Hematopoietic multipotent progenitor cell treated with erythropoietin and hydrocortisone succinate and interleukin-3 and kit ligand, for 8 days (in vitro differentiated cells): ENCODE results near the gene CENPP.
A peak's percentile ranks its signal among the peaks of the same experiment; 100 is the strongest.

Source experiments
- DNase-seq: peaks from one replicate; pipeline ENCODE4 v3.0.0-alpha.2; 2015

The CENPP gene

DNA sequence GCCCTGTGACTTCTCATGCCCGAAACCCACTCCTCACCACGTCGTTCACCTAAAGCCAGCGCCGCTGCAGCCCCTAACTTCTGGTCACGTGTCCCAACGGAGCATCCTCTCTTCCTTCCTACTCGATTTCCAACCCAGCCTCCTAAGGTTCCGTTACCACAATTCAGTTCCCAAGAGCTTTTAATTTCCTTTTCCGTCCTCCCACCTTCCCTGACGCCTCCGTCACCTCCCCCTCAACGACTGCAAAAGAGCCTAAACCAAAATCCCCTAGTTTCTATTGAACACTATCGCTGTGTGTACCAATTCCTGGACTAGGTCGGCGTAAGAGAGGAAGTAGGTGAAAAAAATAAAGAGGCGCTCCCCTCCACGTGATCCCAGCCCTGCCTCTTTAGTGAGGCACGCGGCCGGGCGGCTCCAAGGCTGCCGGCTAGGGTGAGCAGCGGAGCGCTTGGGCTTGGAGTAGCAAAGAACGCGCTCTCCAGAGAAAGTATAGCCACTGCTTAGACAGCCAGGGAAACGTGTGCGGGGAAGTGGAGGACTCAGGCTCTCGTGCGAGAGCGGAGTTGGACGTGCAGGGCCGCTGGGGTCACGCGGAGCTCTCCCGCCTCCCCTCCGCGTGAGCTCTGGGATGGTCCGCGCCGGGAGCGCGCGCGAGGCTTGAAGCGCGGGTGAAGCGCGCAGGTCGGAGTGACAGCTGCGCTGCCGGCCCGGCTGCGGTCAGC lies at the start of gene CENPP, which contains the start of gene NOL8:
CENPP (plus strand) TSS at position 685 of the 722 bp plus-strand sequence.
NOL8 (minus strand) TSS at position 82 of the 722 bp plus-strand sequence. CDS start 1,189 bp downstream, outside the sequence.
- peak; percentile 94 for DNase-seq

DNA sequence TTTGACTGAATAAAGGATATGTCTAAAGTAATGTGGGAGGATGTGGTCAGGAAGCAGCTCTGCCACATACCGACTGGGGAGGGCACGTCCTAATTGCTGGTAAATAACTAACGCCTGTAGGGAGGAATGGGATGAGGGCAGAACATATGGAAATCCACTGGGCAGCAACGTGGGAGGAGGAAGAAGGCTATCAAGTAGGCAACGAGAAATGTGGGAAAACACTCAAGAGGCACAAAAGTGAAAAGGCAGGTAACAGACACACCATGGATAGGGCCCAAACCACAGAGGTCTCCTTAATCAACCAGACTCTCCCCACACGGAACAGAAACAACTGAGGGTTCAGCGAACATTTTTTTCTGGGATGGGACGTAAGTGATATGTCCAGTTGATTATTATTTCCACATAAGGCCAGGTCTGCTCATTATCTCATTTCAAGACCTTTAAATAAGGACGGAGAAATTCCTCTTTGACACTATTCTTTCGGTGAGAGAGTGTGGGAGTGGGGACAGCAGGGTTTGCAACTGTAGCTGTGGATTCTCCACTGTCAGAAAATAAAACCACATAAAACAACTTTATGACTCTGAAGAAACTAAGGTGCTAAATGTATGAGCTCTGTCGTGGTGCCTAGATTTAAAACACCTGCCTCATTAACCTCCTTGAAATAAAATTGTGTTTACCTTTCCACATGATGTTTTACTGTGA lies 49.3 kb upstream of the CENPP start:
- DNase-seq = no peak

DNA sequence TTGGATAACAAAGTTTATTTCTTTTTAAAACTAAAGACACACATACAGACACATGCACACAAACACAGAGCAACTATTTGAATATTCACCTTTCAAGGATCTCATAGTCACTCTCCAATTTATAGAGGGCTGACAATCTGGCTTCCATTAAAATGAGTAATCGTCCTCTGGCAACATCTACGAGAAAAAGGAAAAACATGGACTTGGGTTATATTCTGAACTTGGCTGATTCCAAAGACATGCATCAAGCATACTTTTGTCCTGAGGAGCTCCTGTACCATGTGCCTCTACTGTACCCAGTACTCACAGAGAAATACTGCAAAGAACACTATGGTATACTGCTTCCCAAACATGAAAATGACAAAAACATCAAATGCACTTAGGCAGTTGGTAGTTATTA lies 47.6 kb upstream of the CENPP start:
- no peak for DNase-seq

DNA sequence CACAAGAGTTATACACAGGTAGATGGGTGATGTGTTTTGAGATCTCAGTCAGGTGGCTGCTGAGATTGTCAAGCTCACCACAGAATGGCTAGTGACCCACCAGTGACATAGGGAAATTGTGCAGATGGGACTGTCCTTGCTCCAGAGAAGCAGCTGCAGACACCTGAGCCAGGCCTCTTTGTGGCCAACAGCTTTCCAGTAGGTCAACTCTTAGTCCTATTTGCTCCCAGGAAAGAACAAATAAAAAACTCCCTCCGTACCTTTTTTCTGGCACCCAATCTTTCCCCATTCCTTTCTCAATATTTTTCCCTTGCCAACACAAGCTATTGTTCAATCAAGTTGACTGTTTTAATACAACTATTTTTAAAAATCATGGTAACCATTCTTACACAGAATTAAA lies 46.5 kb upstream of the CENPP start:
- no peak for DNase-seq

DNA sequence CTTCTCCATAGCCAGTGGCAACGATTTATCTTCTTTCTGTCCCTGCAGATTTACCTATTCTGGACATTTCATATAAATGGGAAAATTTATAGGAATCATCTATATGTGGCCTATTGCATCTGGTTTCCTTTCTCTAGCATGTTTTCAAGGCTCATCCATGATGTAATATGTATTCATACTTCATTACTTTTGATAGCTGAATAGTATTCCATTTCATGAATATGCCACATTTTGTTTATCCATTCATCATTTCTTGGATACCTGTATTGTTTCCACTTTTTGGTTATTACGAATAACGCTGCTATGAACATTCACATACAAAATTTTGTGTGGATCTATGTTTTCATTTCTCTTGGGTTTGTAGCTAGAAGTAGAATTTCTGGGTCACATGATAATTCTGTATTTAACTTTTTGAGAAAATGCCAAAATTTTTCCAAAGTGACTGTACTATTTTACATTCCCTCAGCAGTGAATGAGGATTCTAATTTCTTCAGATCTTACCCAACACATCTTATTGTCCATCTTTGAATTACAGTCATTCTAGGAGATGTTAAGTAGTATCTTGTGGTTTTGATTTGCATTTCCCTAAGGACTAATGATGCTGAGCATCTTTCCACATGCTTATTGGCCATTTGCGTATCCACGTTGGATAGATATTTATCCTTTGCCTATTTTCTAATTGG lies 35.9 kb upstream of the CENPP start:
- no peak for DNase-seq

DNA sequence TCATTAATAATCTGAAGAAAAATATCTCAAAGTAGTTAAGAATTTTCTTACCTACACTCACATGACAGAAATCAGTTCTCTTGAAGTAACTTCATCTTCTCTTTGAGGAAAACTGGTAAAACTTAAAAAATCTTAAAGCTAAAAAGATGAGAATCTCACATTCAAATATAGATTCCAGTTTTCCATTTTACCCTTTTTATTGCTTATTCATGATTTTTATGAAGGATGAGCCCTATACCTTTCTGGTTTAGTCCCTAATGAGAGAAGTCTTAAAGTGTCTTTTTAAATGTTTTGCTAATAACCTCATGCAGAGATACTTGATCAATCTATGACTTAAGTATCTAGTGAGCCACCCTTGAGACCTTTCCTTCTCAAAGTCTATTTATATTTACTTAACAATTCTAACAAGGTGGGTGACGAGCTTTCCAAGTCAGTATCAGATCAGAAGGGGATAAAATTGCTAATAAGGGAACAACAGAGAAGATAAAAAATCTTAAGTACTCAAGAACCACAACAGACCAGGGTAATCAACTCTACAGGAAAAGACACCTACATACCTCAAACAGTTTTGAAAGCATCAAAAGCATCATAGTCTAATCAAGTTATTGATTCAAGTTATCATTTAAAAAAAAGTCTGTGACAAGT lies 34.8 kb upstream of the CENPP start:
- no peak for DNase-seq

DNA sequence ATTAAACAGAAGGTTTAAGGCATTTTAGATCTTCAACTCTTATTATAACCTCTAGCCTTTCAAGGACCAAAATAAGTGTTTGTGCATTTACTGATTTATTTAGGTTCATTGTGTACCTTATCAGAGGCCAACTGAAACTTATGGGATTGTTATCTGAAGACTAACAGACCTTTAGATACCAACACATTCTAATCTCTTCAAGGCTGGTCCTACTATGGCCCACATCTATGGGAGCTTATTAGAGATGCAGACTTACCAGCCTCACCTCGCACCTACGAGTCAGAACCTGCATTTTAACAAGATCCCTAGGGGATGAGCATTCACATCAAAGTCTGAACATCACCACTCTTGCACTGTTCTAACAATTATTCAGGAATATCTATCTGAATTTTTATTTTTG lies 34.2 kb upstream of the CENPP start:
- peak; percentile 20 for DNase-seq

DNA sequence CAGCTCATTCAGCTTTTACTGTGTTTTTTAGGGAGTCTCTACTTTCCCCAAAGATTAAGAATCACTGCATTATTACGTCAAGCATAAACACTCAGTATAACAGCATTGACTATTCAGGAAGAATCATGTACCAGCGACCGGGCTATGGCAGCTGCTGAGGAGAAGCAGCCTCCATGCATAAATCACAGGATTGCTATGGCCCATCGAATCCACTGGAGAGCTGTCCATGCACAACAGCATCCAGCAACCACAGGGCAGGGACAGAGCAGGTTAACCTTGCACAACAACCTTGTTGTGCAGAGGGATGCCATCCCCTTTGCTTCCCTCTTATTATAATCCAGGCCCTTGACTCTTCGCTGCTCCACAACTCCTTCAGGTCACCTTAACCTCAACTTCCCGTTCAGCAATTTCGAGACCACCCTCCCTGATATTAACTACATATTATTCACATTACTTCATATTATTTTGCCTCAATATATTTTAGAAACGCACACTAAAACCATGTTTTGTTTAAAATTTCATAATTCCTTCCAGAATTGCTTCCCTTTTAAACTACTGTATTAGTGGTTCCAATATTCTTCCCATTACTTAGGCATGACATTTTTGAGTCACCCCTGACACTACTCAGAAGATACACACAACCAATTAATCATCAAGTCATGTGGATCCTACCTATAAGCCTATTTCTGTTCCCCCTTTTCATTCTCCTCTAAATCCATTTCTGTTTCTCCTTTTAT lies 33.2 kb upstream of the CENPP start:
- no peak for DNase-seq

DNA sequence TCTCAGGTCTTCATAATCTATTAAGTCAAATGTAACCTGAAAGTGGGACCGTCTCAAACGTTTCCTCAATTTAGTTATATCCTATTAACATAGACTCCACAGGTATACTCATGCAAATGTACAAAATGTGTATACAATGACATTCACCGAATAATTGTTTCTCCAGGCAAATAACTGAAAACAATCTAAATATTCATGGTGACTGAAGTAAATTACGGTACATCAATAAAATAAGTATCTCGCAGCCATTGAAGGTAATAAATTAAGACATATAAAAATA lies 32.7 kb upstream of the CENPP start:
- peak; percentile 31 for DNase-seq

DNA sequence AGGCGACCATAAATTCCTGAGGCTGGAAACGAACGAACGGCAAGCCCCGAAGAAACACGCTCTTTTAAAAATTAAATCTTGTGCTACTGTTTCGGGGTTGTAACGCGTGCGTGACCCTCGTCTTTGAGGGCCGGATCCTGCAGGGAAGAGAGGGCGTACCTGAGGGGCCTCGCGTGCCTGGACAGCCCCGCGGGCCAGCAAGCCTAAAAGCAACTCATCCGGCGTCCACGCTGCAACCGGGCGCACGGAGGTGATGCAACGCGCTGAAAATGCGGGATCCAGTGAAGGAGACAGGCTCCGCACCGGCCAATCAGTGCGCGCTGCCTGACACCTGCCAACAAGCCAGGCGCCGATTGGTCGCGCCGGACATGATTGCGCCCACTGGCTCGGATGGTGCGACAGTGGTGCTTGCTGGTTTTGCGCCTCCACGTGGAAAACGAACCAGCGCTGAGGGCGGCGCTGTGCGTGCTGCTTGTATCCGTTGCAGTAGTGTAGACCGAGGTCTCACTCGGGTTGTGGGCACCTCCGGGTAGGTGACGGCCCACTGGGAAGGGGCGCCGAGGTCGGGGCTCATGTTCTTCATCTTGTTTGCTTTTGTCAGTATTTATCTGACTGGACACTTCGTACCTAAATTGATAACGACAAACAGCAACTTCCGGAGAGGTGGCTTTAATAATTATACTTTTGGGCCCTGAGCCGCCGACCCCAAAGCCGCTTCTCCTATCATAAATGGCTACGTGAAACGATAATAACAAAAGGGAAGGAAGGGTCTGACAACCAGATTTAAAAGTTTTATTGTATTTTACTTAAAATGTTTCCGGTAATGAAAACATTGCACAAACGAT lies 32.1 kb upstream of the CENPP start, which contains the start of gene IARS1:
IARS1 (minus strand) TSS at position 246 of the 845 bp plus-strand sequence. CDS start 4,278 bp downstream, outside the sequence.
- DNase-seq = peak; percentile 98

DNA sequence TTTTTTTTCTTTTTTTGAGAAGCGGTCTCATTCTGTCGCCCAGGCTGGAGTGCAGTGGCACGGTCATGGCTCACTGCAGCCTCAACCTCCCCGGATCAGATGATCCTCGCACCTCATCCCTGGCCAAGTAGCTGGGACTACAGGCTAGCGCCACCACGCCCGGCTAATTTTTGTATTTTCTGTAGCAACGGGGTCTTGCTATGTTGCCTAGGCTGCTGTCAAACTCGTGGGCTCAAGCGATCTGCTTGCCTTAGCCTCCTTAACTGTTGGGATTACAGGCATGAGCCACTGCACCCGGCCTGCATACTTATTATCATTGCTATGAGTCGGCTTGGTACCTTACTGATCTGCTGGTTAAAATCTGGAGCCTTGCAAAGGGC lies 31.5 kb upstream of the CENPP start:
- peak; percentile 62 for DNase-seq

DNA sequence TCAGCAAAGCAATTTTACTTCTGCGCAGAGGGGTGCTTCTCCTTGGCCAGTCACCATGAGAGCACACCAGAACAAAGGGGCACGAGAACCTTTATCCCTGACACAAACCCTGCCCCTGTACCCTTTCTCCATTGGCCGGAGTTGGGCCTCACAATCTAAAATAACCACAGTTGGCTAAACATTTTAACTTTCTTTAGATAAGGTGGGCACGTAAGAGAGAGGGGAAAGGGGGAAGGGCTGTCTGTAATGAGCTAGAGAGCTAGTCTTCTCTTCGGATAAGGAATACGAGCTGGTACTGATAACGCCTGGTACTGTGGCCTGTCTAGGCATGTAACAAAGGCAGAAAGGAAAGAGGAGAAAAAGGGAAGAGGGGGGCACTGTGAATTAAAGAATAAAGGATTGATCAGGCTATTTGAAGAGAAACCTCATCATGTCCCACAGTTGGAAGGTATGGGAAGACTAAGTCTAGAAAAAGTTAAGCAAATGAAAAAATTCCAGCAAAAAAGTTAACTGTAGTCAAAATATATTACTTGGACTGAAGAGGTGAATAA lies 30.4 kb upstream of the CENPP start:
- peak; percentile 98 for DNase-seq

DNA sequence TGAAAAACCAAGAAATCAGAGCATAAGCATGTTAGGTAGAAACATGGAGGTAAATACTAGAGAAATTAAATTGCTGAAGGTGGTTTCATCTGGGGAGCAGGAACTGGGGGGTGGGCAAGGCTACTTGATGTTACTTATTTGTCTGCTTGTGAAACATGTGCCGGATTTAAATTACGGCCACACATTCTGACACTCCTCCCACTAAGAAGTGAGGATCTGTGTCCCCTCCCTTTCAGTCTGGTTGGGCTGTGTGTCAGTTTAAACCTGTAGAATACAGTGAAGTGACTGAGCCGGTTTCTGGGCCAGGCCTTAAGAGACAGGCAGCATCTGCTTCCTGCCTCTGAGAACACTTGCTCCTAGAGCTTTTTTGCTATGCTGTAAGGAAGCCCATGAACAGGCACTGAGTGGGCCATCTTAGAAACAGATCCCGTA lies 29.9 kb upstream of the CENPP start:
- DNase-seq = peak; percentile 93

DNA sequence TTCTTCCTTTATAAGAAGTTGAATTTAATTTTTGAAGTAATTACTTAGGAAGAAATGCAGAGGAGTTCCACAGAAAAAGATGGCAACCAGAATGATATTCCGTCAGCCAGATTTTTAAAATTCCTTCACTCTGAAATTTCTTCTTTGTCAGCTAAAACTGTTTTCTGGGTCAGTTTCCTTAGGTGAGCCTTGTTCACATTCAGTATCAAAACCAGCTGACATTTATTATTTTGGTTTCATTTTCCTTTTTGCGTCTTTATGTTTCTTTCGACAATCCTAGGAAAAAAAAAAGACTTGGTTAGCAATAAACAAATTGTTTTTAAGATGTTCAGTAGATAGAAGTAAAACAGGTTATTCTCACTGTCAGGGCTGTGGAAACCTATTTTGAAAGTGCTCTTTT lies 28.1 kb upstream of the CENPP start:
- DNase-seq = no peak

DNA sequence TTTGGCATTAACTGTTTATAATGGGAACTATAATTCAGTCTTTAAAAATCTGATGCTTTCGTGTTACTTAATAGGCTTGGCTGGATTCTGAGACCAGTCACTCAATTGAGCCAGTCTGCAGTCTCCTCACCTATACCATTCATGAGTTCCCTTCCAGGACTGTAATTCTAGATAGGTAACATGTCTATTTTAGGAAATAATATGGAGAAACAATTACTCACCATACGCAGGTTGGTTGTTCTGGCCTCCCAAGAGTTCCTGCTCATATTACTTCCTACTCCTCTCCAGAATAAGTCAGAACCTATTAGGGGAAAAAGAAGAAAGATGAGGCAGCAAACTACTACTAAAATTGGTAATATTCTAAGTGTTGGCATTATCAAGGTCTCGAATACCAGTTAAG lies 27.7 kb upstream of the CENPP start:
- DNase-seq = no peak

DNA sequence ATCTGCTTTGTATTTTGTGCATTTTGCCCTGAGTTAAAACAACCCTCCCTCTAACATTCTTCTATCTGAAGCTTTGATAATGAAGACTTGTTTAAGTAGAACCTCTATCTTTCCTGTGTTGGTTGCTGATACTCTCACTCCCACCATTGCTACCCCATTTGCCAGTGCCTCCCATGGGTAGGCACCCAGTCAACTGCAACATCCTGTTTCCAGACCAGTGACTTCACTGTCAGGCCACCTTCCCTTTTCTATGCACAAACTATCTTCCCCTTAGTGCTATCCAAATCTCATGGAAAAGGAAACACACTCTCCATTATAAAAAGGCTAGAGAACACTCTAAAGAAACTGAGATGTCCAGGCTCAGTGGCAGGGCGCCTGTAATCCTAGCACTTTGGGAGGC lies 26.6 kb upstream of the CENPP start:
- DNase-seq = no peak

DNA sequence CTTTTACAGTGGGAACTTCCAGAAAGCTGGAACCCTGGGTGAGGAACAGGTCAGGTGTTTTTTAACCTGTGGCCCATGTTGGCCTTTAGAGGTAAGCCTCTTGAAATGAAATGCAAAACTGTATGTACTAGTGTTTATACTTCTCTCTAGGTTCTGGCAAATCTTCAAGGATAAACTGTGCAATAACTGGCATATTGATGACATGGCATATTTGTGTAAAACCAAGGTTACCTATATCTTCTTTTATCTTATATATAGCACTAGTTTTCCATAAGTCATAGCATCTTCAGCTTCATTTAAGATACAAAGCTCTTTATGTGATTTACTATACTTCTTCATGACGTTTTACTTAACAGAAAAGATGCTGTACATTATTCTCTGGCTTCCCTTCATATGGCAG lies 24.8 kb upstream of the CENPP start:
- no peak for DNase-seq

DNA sequence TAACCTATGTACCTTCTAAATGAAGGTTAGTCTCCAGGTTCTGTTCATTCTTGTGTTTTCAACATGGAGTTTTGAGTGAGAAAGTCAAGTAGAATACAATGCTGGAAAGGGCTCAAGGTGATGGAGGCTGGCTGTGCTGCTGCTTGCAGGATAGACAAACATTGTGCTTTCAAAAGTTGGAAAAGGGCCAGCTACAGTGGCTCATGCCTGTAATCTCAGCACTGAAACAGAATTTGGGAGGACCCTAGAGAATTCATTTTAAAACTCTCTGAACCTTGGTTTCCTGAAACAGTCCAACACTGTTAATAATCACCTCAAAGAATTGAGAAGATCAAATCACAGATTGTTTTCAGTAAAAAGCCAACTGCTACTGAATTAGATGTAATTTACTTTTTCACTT lies 16.9 kb upstream of the CENPP start:
- no peak for DNase-seq

DNA sequence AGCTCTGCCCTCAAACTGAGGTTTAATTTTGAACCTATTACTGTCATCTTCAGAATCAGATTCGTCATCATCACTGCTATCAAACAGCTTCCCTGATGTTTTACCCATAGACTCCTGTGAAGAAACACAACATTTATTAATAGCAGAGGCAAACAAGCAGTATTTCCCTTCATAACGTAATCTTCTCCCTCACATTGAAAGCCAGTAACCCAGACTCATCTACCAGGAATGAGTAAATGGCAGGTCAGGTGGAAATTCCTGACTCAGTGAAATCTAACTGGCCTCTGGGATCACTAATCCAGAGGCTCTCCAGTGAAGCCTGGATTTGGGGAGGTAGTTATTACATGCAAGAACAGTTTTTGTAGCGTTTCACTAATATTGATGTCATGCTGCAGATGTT lies 15.2 kb upstream of the CENPP start:
- DNase-seq = no peak

DNA sequence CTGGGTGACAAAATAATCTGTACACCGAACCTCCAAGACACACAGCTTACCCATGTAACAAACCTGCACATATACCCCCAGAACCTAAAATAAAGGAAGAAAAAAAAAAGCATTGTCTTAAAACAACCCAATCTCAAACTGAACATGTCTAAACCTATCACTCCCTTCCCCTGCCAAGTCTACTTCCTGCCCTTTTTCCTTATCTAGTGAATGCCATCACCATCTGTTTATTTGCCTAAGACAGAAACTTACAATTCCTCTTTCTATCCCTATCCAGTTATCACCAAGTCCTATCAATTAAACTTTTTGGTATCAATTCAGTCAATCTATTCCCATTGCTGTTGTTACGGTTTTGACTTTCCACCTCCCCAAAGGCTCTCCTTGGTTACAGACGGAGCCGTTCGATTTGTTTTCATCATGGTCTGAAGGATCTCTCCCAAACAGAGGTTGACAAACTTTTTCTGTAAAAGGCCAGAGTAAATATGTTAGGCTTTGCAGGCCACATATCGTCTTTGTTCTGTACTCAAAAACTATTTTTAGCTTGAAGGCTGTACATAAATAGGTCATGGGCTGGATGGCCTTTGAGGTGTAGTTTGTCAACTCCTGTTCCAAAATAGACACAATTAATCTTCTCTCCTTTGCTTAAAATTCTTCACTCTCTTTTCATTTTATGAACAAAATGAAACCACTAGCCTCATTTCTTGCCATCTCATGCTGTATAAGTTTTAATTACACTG lies 12.7 kb upstream of the CENPP start:
- peak; percentile 63 for DNase-seq

DNA sequence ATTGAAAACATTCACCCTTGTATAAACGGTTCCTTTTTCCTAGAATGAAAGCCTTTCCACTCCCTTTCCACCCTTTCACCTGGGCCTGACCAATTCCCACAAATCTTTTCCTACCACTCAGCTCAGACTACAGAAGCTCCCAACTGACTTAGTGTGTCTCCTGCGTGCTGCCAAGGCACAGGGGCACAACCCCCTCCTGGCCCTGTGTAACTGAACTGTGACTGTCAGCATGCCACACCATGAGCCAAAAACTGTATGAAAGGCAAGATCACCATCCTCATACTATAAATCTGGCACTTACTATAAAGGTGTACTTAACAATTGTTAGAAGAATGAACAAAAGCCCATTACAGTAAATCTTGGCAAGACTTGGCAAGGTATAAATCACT lies 12.1 kb upstream of the CENPP start:
- DNase-seq = no peak
